Activated CD8-positive, alpha-beta memory T cell treated with anti-CD3 and anti-CD28 coated beads, Interleukin-2, amount 10 ng/mL, durations not matched to agents 7 days and 5 days (primary cell): ENCODE results near the gene MYO3B. TPM values are rescaled to one million over a fixed set of nuclear protein-coding genes. Genes with fewer than 3 reads are reported as not detected.

Source experiments
- ATAC-seq: fragments of 150-1000 bp; cut with Tn5 transposase; one replicate; pipeline ENCODE4 v1.10.0; 2021; ENCODE audit warnings: moderate library complexity
- CTCF ChIA-PET: fragments of 350-600 bp; sonication (Branson Sonifier 250); formaldehyde crosslinking; loops from one replicate; lab custom pipeline; 2021; ENCODE audit warnings: antibody characterized with exemption; lab: Charles Lee
- DNase-seq: peaks from one replicate; pipeline ENCODE4 v3.0.0-alpha.2; 2020
- H3K27ac Mint-ChIP-seq: one replicate; pipeline ENCODE4 v1.8.0; 2021; ENCODE audit warnings: mild to moderate bottlenecking, mixed read lengths
- H3K27me3 Mint-ChIP-seq: one replicate; pipeline ENCODE4 v1.8.0; 2021; ENCODE audit warnings: mixed read lengths
- H3K36me3 Mint-ChIP-seq: one replicate; pipeline ENCODE4 v1.8.0; 2021; ENCODE audit warnings: mild to moderate bottlenecking, mixed read lengths
- H3K4me1 Mint-ChIP-seq: one replicate; pipeline ENCODE4 v1.8.0; 2021; ENCODE audit warnings: mixed read lengths
- H3K4me3 Mint-ChIP-seq: one replicate; pipeline ENCODE4 v1.8.0; 2021; ENCODE audit warnings: mild to moderate bottlenecking, moderate library complexity, mixed read lengths
- H3K9me3 Mint-ChIP-seq: one replicate; pipeline ENCODE4 v1.8.0; 2022; ENCODE audit warnings: low read depth, mixed read lengths
- total RNA-seq, 2 experiments: library from RNA; stranded (reverse); gene quantifications; one replicate each; pipeline ENCODE4 v1.2.3, GENCODE V29; 2021

MYO3B gene
- total RNA-seq, 2 experiments from 2014 or later = 0.23 to 0.38 TPM

DNA sequence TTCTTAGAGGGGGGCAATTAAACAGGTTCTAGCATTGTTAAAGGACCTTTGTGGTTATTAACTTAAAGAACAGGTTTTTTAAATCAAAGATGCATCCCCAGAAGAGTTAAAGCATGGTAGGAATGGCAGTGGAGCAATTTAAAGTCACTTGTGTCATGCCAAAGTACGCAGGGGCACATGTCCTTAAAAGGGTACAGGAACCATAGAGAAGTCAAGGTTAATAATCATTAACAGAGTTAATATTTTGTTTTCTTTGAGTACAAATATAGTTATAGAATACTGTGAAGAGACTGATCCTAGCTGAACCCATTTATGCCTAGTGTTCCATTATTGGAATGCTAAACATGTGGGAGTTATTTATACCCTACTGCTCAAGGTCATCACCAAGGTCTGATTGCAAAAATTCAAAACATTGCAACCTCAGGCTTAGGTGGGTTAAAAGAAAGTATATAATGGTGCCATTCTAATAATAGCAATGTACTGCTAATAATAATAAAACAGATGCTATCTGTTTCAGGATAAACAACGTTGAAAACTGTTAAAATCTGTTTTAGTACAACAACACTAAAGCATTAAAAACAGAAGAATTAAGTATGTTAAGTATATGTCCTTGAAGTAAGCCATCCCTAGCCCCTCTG lies 216.0 kb downstream of the MYO3B start:
- Mint-ChIP-seq H3K27ac (no peak overlapping the region), H3K36me3 (no peaks in the 10 kb centered on the region), H3K9me3 (no peaks in the 10 kb centered on the region), H3K27me3 (peaks cover 30% of the 10 kb centered on the region), H3K4me1 (no peaks in the 10 kb centered on the region), H3K4me3 (no peak overlapping the region)
- ATAC-seq (no peak), DNase-seq (no peak)
- CTCF ChIA-PET = interaction anchor here (1.4 kb wide), 1 partner anchor 15 kb away, joined by 5 read pairs; no protein-coding TSS in a partner anchor

DNA sequence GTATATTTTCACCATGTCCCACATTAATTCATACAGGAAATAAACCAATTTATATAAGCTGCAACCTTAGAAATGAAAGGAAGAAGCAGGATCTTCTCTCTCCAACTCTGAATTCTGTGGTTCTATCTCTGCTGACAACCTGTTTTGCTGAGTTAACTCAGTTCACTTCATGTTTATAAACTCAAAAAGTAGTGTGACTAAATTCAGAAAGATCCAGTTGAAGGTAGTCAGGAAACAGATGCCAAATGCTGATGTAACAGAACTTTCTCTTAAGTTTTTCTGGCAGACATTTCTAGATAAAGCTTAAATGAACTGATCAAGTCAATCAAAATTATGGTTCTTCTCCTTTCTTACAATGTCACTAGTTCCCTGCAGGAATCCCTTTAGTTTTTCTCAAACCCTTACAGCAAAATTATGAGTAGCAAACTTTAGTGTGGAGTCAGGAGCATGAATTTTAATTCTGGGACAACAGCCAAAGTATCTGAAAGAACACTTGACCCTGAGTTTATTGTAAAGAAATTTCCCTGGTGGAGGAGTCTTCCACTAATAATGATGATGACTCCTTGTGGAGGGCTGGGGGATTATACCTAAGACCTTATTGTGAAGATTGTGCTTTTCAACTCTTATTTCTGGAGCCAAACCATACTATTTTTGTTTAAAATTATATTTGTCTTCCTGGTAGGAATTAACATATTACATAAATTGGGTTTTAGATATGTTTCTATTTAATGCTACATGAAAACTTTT lies 216.9 kb downstream of the MYO3B start:
- no peaks in the 10 kb centered on the region for H3K36me3 Mint-ChIP-seq
- H3K4me1 Mint-ChIP-seq = no peaks in the 10 kb centered on the region
- no peak for ATAC-seq
- CTCF ChIA-PET = interaction anchor here (1.1 kb wide), 1 partner anchor 24 kb away, joined by 5 read pairs; no protein-coding TSS in a partner anchor
- no peak overlapping the region for H3K4me3 Mint-ChIP-seq
- DNase-seq = no peak
- H3K9me3 Mint-ChIP-seq = no peaks in the 10 kb centered on the region
- H3K27ac Mint-ChIP-seq = no peak overlapping the region
- H3K27me3 Mint-ChIP-seq = peaks cover 30% of the 10 kb centered on the region

DNA sequence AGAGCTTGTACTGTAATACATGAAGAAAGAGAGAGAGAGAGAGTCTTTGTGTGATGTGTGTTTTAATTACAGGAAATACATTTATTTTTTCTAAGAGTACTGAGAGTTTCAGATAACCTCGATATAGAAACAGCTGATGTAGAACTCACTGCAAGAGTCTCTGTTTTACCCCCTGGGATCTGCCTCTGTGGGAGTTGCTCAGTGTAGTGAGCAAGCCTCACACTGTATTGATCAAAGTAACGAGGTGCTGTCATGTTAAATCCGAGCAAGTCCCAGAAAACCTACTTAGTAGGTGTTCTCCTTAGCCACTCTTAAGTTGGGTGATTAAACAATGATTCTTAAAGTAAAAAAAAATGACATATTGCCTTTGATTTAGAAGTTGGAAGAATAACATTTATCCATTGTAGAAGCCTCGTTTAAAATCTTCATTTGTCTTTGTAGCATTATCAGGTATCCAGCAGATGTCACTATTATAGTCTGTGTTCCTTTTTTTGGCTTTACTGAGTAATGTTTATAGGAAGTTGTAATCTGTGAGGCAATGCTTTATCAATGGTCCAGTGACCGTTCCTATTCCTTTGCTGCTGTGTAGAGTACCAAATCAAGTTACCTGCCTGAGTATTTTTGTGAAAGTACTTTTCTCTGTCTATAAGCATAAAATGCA lies 219.0 kb downstream of the MYO3B start:
- Mint-ChIP-seq H3K4me1 (no peaks in the 10 kb centered on the region), H3K36me3 (no peaks in the 10 kb centered on the region), H3K9me3 (no peaks in the 10 kb centered on the region), H3K27me3 (peaks cover 30% of the 10 kb centered on the region), H3K4me3 (no peak overlapping the region), H3K27ac (no peak overlapping the region)
- DNase-seq (no peak), ATAC-seq (no peak)
- CTCF ChIA-PET = interaction anchor here (1.3 to 1.6 kb wide), 5 partner anchors 9 to 419 kb away, joined by 3 to 6 read pairs (median 4); no protein-coding TSS in a partner anchor

DNA sequence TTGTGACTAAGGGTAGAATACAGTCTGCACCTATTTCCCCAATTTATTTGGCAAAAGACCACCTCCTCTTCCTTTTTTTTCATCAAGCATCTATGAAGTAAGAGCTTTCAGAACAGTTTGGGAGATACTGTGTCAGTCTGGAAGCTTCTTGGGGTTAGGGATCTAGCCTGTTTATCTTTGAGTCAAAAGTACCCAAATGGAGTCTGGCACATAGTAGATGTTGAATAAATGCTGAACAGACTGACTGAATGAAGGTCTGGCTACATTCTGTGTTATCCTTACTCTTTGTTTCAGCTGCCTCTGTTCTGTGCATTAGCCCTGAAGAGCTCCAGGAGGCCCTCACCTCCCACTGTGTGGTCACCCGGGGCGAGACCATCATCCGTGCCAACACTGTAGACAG lies 223.2 kb downstream of the MYO3B start:
- H3K36me3 Mint-ChIP-seq = no peaks in the 10 kb centered on the region
- ATAC-seq (no peak), DNase-seq (no peak)
- H3K4me1 Mint-ChIP-seq = peaks cover 4% of the 10 kb centered on the region
- CTCF ChIA-PET = no interaction called here
- peaks cover 29% of the 10 kb centered on the region for H3K27me3 Mint-ChIP-seq
- no peak overlapping the region for H3K27ac Mint-ChIP-seq
- H3K4me3 Mint-ChIP-seq = no peak overlapping the region
- H3K9me3 Mint-ChIP-seq = no peaks in the 10 kb centered on the region

DNA sequence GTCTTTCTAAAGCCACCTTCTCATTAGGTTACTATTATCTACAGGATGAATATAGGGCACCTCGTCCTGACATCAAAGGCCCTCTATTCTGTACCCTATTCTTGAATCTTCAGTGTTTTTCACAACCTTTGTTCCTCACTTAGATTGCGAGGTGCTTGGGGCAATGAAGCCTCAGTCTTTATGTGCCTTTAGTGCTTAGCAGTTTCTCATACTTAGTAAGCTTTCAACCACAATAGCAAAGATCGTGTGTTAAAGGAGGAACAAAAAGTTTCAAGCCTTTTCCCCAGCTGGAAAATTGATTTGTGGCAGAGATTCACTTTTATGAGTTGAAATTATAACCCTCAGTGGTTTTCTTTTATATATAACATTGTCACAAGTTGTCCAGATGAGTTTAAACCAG lies 226.9 kb downstream of the MYO3B start:
- no peak overlapping the region for H3K4me3 Mint-ChIP-seq
- no peaks in the 10 kb centered on the region for H3K9me3 Mint-ChIP-seq
- CTCF ChIA-PET = no interaction called here
- no peak overlapping the region for H3K27ac Mint-ChIP-seq
- no peaks in the 10 kb centered on the region for H3K36me3 Mint-ChIP-seq
- DNase-seq = no peak
- ATAC-seq = no peak
- peaks cover 8% of the 10 kb centered on the region for H3K4me1 Mint-ChIP-seq
- H3K27me3 Mint-ChIP-seq = peaks cover 23% of the 10 kb centered on the region

DNA sequence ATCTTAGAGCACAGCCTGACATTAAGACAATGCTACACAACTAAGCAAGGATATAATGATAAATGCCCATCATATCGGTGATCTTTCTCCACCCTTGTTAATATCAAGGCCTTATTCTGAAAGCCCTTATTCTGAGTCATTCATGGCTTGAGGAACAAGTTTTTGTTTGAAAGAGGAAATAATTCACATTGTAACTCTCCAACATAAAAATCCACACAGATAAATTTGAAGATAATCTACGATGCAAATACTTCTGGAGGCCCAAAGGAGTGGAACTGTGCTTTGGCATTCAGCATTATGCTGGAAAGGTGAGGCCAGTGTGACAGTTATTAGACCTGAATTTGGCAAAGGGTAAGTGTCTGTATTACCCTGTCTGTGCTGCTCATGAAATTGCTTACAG lies 227.4 kb downstream of the MYO3B start:
- Mint-ChIP-seq H3K4me3 (no peak overlapping the region), H3K36me3 (no peaks in the 10 kb centered on the region), H3K27ac (no peak overlapping the region), H3K4me1 (peaks cover 8% of the 10 kb centered on the region), H3K9me3 (no peaks in the 10 kb centered on the region), H3K27me3 (peaks cover 23% of the 10 kb centered on the region)
- ATAC-seq (no peak), DNase-seq (no peak)
- CTCF ChIA-PET = interaction anchor here (1.2 to 1.5 kb wide), 2 partner anchors 9 to 23 kb away, joined by 4 read pairs; no protein-coding TSS in a partner anchor

DNA sequence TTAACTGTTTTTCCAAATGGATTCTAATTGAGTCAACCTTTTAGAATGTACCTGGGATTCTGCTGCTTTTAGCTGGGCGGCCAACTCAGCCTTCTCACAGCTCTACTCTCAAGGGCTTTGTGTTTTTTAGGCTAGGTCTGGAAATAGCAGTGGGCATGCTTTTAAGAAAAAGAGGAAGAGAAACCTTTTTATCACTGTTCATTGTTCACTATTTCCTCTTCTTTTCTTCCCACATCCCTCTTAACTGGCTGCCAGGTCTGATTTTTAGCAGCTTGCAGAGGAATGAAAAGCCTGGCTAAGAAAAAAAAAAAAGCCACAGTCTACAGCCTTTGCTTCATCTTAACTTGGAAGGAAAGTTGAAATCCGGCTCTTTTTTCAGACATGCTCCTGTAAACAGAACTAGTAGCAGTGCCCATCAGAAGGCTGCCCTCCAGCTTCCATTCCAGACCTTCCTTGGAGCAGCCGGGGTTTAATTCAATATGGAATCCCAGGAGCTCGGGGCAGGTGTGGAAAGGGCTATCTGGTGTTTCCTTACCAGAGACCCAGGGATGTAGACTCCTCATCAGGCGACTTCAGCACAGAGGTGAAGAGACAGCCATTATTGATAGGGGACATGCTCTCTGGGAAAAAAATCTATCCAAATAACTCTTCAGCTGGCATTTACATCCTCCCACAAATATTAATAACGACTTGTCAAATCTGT lies 230.7 kb downstream of the MYO3B start:
- H3K4me3 Mint-ChIP-seq = peak overlapping the region; percentile 47
- CTCF ChIA-PET = interaction anchor here (0.6 to 3.1 kb wide), 35 partner anchors 10 to 1489 kb away, joined by 3 to 21 read pairs (median 4); partner anchors contain the start of genes ERICH2 and GAD1
- H3K9me3 Mint-ChIP-seq = no peaks in the 10 kb centered on the region
- peaks cover 13% of the 10 kb centered on the region for H3K4me1 Mint-ChIP-seq
- ATAC-seq (peak; percentile 57), DNase-seq (no peak)
- no peak overlapping the region for H3K27ac Mint-ChIP-seq
- peaks cover 12% of the 10 kb centered on the region for H3K27me3 Mint-ChIP-seq
- peaks cover 1% of the 10 kb centered on the region for H3K36me3 Mint-ChIP-seq

DNA sequence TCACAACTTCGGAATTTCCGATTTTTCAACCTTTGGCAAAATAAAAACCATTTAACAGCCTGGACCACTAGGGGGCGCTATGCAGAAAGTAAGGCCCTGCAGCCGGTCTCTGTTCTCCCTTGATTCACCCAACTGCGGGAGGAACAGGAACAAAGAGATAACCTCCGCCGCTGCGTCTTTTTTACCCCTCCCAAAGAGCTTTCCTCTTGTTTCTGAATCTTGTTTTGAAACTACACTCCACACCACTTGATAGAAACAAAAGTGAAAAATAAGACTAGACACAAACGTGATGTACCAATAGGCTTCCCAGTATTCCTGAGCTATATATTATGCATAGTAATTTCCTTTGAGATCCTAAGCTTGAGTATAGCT lies 231.2 kb downstream of the MYO3B start:
- peaks cover 9% of the 10 kb centered on the region for H3K27me3 Mint-ChIP-seq
- peak overlapping the region; percentile 47 for H3K4me3 Mint-ChIP-seq
- peaks cover 1% of the 10 kb centered on the region for H3K36me3 Mint-ChIP-seq
- CTCF ChIA-PET = interaction anchor here (0.7 to 3.1 kb wide), 40 partner anchors 9 to 464 kb away, joined by 3 to 21 read pairs (median 4); partner anchors contain the start of genes ERICH2 and GAD1
- DNase-seq (peak; percentile 82), ATAC-seq (peak; percentile 78)
- H3K27ac Mint-ChIP-seq = no peak overlapping the region
- H3K4me1 Mint-ChIP-seq = peaks cover 13% of the 10 kb centered on the region
- H3K9me3 Mint-ChIP-seq = no peaks in the 10 kb centered on the region

DNA sequence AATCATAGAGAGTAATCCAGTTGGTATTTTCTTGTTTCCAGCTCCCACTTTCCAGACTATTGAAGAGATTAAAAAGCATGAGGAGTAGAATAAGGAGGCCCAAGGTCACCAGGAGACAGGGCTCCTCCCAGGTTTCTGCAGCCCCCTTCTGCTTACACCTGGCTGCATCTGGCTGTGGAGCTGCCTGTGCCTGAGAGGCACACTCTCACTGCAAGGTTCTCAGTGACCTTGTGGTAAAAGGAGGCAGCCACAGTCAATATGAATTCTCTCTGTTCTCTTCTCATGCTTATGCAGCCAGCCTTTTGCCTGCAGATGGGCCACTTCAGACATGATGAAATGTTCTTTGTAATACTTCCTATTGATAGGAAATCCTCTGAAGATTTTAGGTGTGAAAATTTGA lies 233.7 kb downstream of the MYO3B start:
- CTCF ChIA-PET = interaction anchor here (1.0 to 2.0 kb wide), 2 partner anchors 401 to 404 kb away, joined by 4 to 5 read pairs; no protein-coding TSS in a partner anchor

DNA sequence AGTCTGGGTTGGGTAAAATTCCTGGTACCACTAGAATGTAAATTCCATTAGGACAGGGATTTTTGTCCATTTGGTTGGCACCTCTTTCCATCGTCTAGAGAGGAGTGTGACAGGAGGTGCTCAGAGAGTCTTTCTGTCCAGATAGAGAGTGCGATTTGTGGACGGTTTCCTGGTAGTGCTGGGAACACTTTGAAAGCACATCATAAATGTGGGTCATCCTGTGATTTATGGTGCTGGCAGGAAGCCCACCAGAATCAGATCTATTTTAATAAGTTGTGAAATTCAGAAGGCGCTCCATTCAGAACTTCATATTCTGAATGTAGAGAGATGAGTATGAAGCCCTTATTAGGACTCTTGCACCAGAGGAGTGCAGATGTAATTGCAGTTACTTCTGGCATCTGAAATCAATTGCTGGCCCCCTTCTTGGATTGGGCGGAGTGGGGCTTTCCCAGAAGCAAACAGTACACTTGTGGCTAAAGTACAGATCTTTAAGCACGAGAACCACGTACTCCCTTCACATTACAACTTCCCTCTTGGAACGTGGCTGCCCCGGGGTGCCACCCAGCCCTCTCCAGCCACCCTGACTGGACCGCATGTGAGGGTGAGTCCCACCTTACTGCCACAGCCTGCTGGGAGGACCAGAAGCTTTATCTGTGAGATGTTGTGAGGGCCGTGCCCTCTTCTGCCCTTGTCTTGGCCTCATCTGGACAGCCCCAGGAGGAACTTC lies 243.2 kb downstream of the MYO3B start:
- no peaks in the 10 kb centered on the region for H3K4me1 Mint-ChIP-seq
- no peak overlapping the region for H3K27ac Mint-ChIP-seq
- H3K27me3 Mint-ChIP-seq = peaks cover 12% of the 10 kb centered on the region
- ATAC-seq = no peak
- H3K4me3 Mint-ChIP-seq = no peak overlapping the region
- no peak for DNase-seq
- no peaks in the 10 kb centered on the region for H3K36me3 Mint-ChIP-seq
- CTCF ChIA-PET = interaction anchor here (1.3 to 1.4 kb wide), 2 partner anchors 12 kb away, joined by 3 to 7 read pairs; no protein-coding TSS in a partner anchor
- H3K9me3 Mint-ChIP-seq = no peaks in the 10 kb centered on the region

More for the DNA sequence above, 233.7 kb downstream of the MYO3B start:
- DNase-seq (no peak), ATAC-seq (no peak)
- Mint-ChIP-seq H3K9me3 (no peaks in the 10 kb centered on the region), H3K4me1 (peaks cover 9% of the 10 kb centered on the region), H3K27me3 (peaks cover 9% of the 10 kb centered on the region), H3K27ac (no peak overlapping the region), H3K4me3 (no peak overlapping the region), H3K36me3 (peaks cover 1% of the 10 kb centered on the region)

DNA sequence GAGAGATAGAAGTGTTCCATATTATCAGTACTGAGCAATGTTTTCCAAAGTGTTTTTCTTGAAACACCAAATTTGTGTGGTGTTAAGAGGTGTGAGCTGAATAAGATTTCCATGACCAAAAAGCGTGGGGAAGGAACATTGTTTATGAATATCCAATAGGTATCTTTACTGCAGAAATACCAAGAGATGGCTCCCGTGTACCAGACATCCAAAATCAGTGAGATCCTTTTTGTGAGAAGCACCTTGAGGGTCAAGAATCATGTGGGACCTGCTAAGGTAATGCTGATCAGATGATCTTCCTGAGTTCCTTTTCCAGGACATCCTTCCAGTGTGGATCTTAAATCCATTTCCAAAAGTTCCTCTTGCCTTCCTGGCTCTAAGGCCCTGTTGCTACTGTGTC lies 246.0 kb downstream of the MYO3B start:
- CTCF ChIA-PET = interaction anchor here (0.9 kb wide), 1 partner anchor 15 kb away, joined by 3 read pairs; no protein-coding TSS in a partner anchor
- no peaks in the 10 kb centered on the region for H3K4me1 Mint-ChIP-seq
- H3K4me3 Mint-ChIP-seq = no peak overlapping the region
- DNase-seq = no peak
- H3K36me3 Mint-ChIP-seq = no peaks in the 10 kb centered on the region
- no peaks in the 10 kb centered on the region for H3K9me3 Mint-ChIP-seq
- no peak overlapping the region for H3K27ac Mint-ChIP-seq
- H3K27me3 Mint-ChIP-seq = peaks cover 12% of the 10 kb centered on the region
- no peak for ATAC-seq

DNA sequence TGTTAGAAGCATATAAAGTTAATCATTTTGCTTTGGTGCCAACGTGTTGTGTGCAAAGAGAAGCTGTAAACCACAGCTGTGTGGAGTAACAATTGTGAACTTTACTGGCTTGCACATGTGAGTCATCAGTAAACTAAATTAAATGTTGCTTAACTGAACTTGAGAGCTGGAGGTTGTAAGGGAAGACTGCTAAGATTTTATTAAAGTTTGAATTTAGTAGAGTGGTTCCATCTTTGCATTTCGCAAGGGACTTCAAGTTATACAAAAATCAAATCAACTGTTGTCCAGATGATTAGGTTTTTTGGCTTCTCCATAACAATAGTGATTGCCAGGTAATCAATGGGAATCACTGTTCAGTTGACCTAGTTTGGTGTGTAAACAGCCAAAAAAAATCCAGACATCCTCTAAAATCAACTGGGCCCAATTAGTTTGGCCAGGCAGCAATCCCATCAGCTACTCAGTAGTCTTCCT lies 247.4 kb downstream of the MYO3B start:
- H3K9me3 Mint-ChIP-seq = no peaks in the 10 kb centered on the region
- CTCF ChIA-PET = interaction anchor here (2.0 kb wide), 1 partner anchor 16 kb away, joined by 5 read pairs; no protein-coding TSS in a partner anchor

More for the DNA sequence above, 247.4 kb downstream of the MYO3B start:
- DNase-seq = no peak
- Mint-ChIP-seq H3K27me3 (peaks cover 12% of the 10 kb centered on the region), H3K4me3 (no peak overlapping the region), H3K36me3 (no peaks in the 10 kb centered on the region), H3K27ac (no peak overlapping the region), H3K4me1 (peaks cover 2% of the 10 kb centered on the region)
- ATAC-seq = no peak
